GM23338 (cell line): Measurements from ENCODE around the gene NDNF. TPM values are rescaled to one million over a fixed set of nuclear protein-coding genes. Genes with fewer than 3 reads are reported as not detected.

Experiments
- ATAC-seq: fragments of 200-7000 bp; cut with Tn5 transposase; 3 replicates; pipeline ENCODE4 v1.9.1; 2020
- DNase-seq: peaks from one replicate; pipeline ENCODE4 v3.0.0-alpha.2; 2015; ENCODE audit warnings: low spot score
- H2AFZ ChIP-seq: fragments of 200-600 bp; sonication (generic); 2 replicates; pipeline ENCODE4 v1.8.0; 2016; ENCODE audit warnings: antibody characterized with exemption, mild to moderate bottlenecking, moderate library complexity
- H3F3A ChIP-seq: fragments of 200-600 bp; sonication (generic); replicated peaks from 2 replicates; pipeline ENCODE4 v1.8.0; 2017; ENCODE audit warnings: antibody characterized with exemption, mixed run types, low read depth
- H3K27ac ChIP-seq: fragments of 200-600 bp; sonication (generic); 2 replicates; pipeline ENCODE4 v1.6.1; 2016; ENCODE audit warnings: low read depth
- H3K27me3 ChIP-seq: fragments of 200-600 bp; sonication (generic); 2 replicates; pipeline ENCODE4 v1.8.0; 2016; ENCODE audit warnings: mild to moderate bottlenecking, mixed run types, moderate library complexity; ENCODE audit not compliant: insufficient read depth
- H3K36me3 ChIP-seq: fragments of 200-600 bp; sonication (generic); 2 replicates; pipeline ENCODE4 v1.8.0; 2016; ENCODE audit warnings: mild to moderate bottlenecking; ENCODE audit not compliant: insufficient read depth
- H3K4me1 ChIP-seq: fragments of 200-600 bp; sonication (generic); 2 replicates; pipeline ENCODE4 v1.8.0; 2016; ENCODE audit warnings: mild to moderate bottlenecking, moderate library complexity; ENCODE audit not compliant: insufficient read depth
- H3K4me2 ChIP-seq: fragments of 200-600 bp; sonication (generic); 2 replicates; pipeline ENCODE4 v1.7.1; 2017; ENCODE audit warnings: mixed run types
- H3K4me3 ChIP-seq: fragments of 200-600 bp; sonication (generic); 2 replicates; pipeline ENCODE4 v1.6.1; 2016; ENCODE audit warnings: mixed run types
- H3K79me2 ChIP-seq: fragments of 200-600 bp; sonication (generic); replicated peaks from 2 replicates; pipeline ENCODE4 v1.8.0; 2017; ENCODE audit warnings: mild to moderate bottlenecking; ENCODE audit not compliant: insufficient read depth
- H3K9me2 ChIP-seq: fragments of 200-600 bp; sonication (generic); 2 replicates; pipeline ENCODE4 v1.8.0; 2017; ENCODE audit not compliant: insufficient read depth
- H4K20me1 ChIP-seq: fragments of 200-600 bp; sonication (generic); replicated peaks from 2 replicates; pipeline ENCODE4 v1.8.0; 2017; ENCODE audit warnings: mild to moderate bottlenecking; ENCODE audit not compliant: insufficient read depth
- H3K27ac Mint-ChIP-seq: 2 replicates; pipeline ENCODE4 v1.8.0; 2020; ENCODE audit warnings: inconsistent platforms, mild to moderate bottlenecking, moderate library complexity, mixed read lengths
- H3K27me3 Mint-ChIP-seq: 3 replicates; pipeline ENCODE4 v1.8.0; 2022; ENCODE audit warnings: low read depth, mild to moderate bottlenecking, moderate library complexity, mixed read lengths, inconsistent platforms; ENCODE audit not compliant: insufficient read depth, poor library complexity
- H3K36me3 Mint-ChIP-seq: 3 replicates; pipeline ENCODE4 v1.8.0; 2021; ENCODE audit warnings: low read depth, mild to moderate bottlenecking, inconsistent platforms, moderate library complexity, mixed read lengths
- H3K4me1 Mint-ChIP-seq: 3 replicates; pipeline ENCODE4 v1.8.0; 2020; ENCODE audit warnings: mild to moderate bottlenecking, inconsistent platforms, mixed read lengths
- H3K4me3 Mint-ChIP-seq: 3 replicates; pipeline ENCODE4 v1.8.0; 2021; ENCODE audit warnings: moderate library complexity, mild to moderate bottlenecking, inconsistent platforms, mixed read lengths
- H3K9me3 Mint-ChIP-seq: 3 replicates; pipeline ENCODE4 v1.8.0; 2020; ENCODE audit warnings: moderate library complexity, mild to moderate bottlenecking, inconsistent platforms, mixed read lengths
- CREB1 ChIP-seq: fragments of 250-450 bp; sonication (Bioruptor Pico); IDR thresholded peaks from 2 replicates; pipeline ENCODE4 v1.5.0; 2020; ENCODE audit warnings: low read depth, mild to moderate bottlenecking, moderate library complexity
- CTCF ChIP-seq, 2 experiments: fragments of 200-600 bp in 1 of 2; sonication (generic) in 1 of 2; conservative IDR thresholded peaks; 2 replicates each; pipeline versions ENCODE4 v1.5.1 to v1.6.1; 2016 to 2017; ENCODE audit warnings: antibody characterized with exemption in 2 of 2, low read depth in 2 of 2, mild to moderate bottlenecking in 2 of 2, moderate library complexity in 1 of 2
- EZH2 ChIP-seq: fragments of 200-600 bp; sonication (generic); IDR thresholded peaks from one replicate; pipeline ENCODE4 v1.8.0; 2017; ENCODE audit warnings: antibody characterized with exemption, mild to moderate bottlenecking, low read depth; ENCODE audit not compliant: unreplicated experiment
- EZH2phosphoT487 ChIP-seq: fragments of 200-600 bp; sonication (generic); IDR thresholded peaks from one replicate; pipeline ENCODE4 v1.8.1; 2018; ENCODE audit warnings: antibody characterized with exemption; ENCODE audit not compliant: unreplicated experiment
- JUNB ChIP-seq: IDR thresholded peaks from one replicate; pipeline ENCODE4 v1.6.1; 2016; ENCODE audit warnings: antibody characterized with exemption; ENCODE audit not compliant: unreplicated experiment
- NANOG ChIP-seq: IDR thresholded peaks from 2 replicates; pipeline ENCODE4 v1.6.1; 2016; ENCODE audit warnings: antibody characterized with exemption, borderline replicate concordance
- POLR2AphosphoS5 ChIP-seq: IDR thresholded peaks from 2 replicates; pipeline ENCODE4 v1.6.1; 2016; ENCODE audit warnings: antibody characterized with exemption, low read depth
- REST ChIP-seq: IDR thresholded peaks from one replicate; pipeline ENCODE4 v1.6.1; 2018; ENCODE audit warnings: antibody characterized with exemption; ENCODE audit not compliant: unreplicated experiment
- ZNF114 ChIP-seq: fragments of 250-450 bp; sonication (Bioruptor Pico); IDR thresholded peaks from 2 replicates; pipeline ENCODE4 v1.5.0; 2020; ENCODE audit warnings: mild to moderate bottlenecking, moderate library complexity
- ZNF331 ChIP-seq: fragments of 250-450 bp; sonication (Bioruptor Pico); IDR thresholded peaks from 2 replicates; pipeline ENCODE4 v1.5.0; 2020; ENCODE audit warnings: low read depth, mild to moderate bottlenecking, moderate library complexity
- ZNF462 ChIP-seq: fragments of 250-450 bp; sonication (Bioruptor Pico); IDR thresholded peaks from 2 replicates; pipeline ENCODE4 v1.5.0; 2020; ENCODE audit warnings: mild to moderate bottlenecking, moderate library complexity
- polyA plus RNA-seq: library from polyadenylated mRNA; unstranded; fragments of >200 nt; fragmentation: Nextera tagmentation; extraction: Ambion mirVana; gene quantifications from 2 replicates; pipeline ENCODE4 v1.2.1, GENCODE V29; 2016
- total RNA-seq: library from RNA; depleted of rRNA; stranded (reverse); fragments of >200 nt; shearing (Covaris generic); gene quantifications from 2 replicates; pipeline ENCODE4 v1.2.3, GENCODE V29; 2014

The NDNF gene
- total and polyA plus RNA-seq, 2 experiments from 2014 or later, result 0.31 to 0.73 TPM

- Mint-ChIP-seq H3K27me3 (peaks cover 2% of the 10 kb centered on the region), H3K27ac (no peak overlapping the region), H3K4me3 (no peak overlapping the region), H3K9me3 (no peaks in the 10 kb centered on the region), H3K36me3 (no peaks in the 10 kb centered on the region), H3K4me1 (peaks cover 28% of the 10 kb centered on the region)
- Histone ChIP-seq H3K9me2 (no peaks in the 10 kb centered on the region), H3K79me2 (no peaks in the 10 kb centered on the region), H2AFZ (no peak overlapping the region), H4K20me1 (no peaks in the 10 kb centered on the region), H3F3A (no peaks in the 10 kb centered on the region), H3K4me3 (no peak overlapping the region), H3K36me3 (no peaks in the 10 kb centered on the region), H3K4me1 (peaks cover 18% of the 10 kb centered on the region), H3K27ac (no peak overlapping the region), H3K4me2 (no peak overlapping the region), H3K27me3 (no peaks in the 10 kb centered on the region)
- no peak for TF ChIP-seq ZNF331
- no peak for TF ChIP-seq POLR2AphosphoS5
- TF ChIP-seq NANOG, result no peak
- no peak for TF ChIP-seq JUNB
- no peak for TF ChIP-seq EZH2phosphoT487
- TF ChIP-seq REST, result no peak
- DNase-seq (no peak), ATAC-seq (no peak)
Measured at GRCh38 chr4:121061215-121061614, 11.1 kb downstream of the NDNF start.

GRCh38 chr4:121057466-121057922 is 14.8 kb downstream of the NDNF start:
- no peaks in the 10 kb centered on the region for H3F3A ChIP-seq
- no peak; the same call in 2 of the 3 replicates for ATAC-seq
- peaks cover 2% of the 10 kb centered on the region for H3K27me3 Mint-ChIP-seq
- H3K27ac Mint-ChIP-seq, result no peak overlapping the region
- H3K9me3 Mint-ChIP-seq, result no peaks in the 10 kb centered on the region
- peak; percentile 24 for DNase-seq
- H3K4me3 Mint-ChIP-seq, result no peak overlapping the region
- H3K36me3 Mint-ChIP-seq, result no peaks in the 10 kb centered on the region
- H3K79me2 ChIP-seq, result no peaks in the 10 kb centered on the region
- no peaks in the 10 kb centered on the region; the same call in 1 of the 2 replicates for H3K9me2 ChIP-seq
- no peaks in the 10 kb centered on the region for H3K27me3 ChIP-seq
- peak overlapping the region; percentile 20; the same call in 1 of the 2 replicates for H2AFZ ChIP-seq
- H4K20me1 ChIP-seq, result no peaks in the 10 kb centered on the region
- TF ChIP-seq CREB1 (CRISPR knock-in tag), result no peak
- TF ChIP-seq CTCF (conservative IDR thresholded peaks at IDR 0.05; ENCODE audit: low read depth in 2 of 2), result no peak
- no peak for TF ChIP-seq POLR2AphosphoS5
- TF ChIP-seq ZNF114 (CRISPR knock-in tag), result no peak
- no peak for TF ChIP-seq ZNF462 (CRISPR knock-in tag)
- TF ChIP-seq EZH2, result no peak
- peaks cover 27% of the 10 kb centered on the region for H3K4me1 Mint-ChIP-seq
- H3K27ac ChIP-seq, result no peak overlapping the region
- H3K4me1 ChIP-seq, result peaks cover 6% of the 10 kb centered on the region
- H3K4me2 ChIP-seq, result no peak overlapping the region
- no peaks in the 10 kb centered on the region for H3K36me3 ChIP-seq
- H3K4me3 ChIP-seq, result no peak overlapping the region
